Measurements from ENCODE around the gene BCAS2.

BCAS2 gene

GRCh38 chr1:114558544-114558943 is 22.9 kb downstream of the BCAS2 start:
- peak; percentile 10 for DNase-seq

GRCh38 chr1:114554577-114554976 is 26.8 kb downstream of the BCAS2 start:
- no peak for DNase-seq

- DNase-seq = no peak
These were observed 29.2 kb downstream of the BCAS2 start for GRCh38 chr1:114552106-114552639.

- DNase-seq = no peak
These were observed 30.0 kb downstream of the BCAS2 start for GRCh38 chr1:114551400-114551799.

GRCh38 chr1:114550336-114550735 is 31.1 kb downstream of the BCAS2 start:
- no peak for DNase-seq

- DNase-seq = no peak
These were observed 32.3 kb downstream of the BCAS2 start for GRCh38 chr1:114549137-114549536.

- no peak for DNase-seq
These were observed 34.3 kb downstream of the BCAS2 start for GRCh38 chr1:114547076-114547475.

- DNase-seq = no peak
These were observed 35.6 kb downstream of the BCAS2 start for GRCh38 chr1:114545796-114546195.

GRCh38 chr1:114545315-114545714 is 36.1 kb downstream of the BCAS2 start:
- DNase-seq = no peak

- no peak for DNase-seq
These were observed 40.6 kb downstream of the BCAS2 start for GRCh38 chr1:114540821-114541220.

GRCh38 chr1:114540272-114540671 is 41.1 kb downstream of the BCAS2 start:
- no peak for DNase-seq

GRCh38 chr1:114536043-114536442 is 45.4 kb downstream of the BCAS2 start:
- DNase-seq = no peak

GRCh38 chr1:114535401-114535800 is 46.0 kb downstream of the BCAS2 start:
- DNase-seq = no peak

- DNase-seq = no peak
These were observed 50.3 kb downstream of the BCAS2 start for GRCh38 chr1:114531094-114531493.

GRCh38 chr1:114530224-114530623 is 51.2 kb downstream of the BCAS2 start:
- no peak for DNase-seq

GRCh38 chr1:114524944-114525343 is 56.5 kb downstream of the BCAS2 start:
- DNase-seq = no peak

GRCh38 chr1:114522264-114522575 is 59.2 kb downstream of the BCAS2 start:
- DNase-seq = no peak

GRCh38 chr1:114521396-114522263 is 59.8 kb downstream of the BCAS2 start:
- DNase-seq = no peak

Measured in fibroblast of skin of back (primary cell).